Peyer's patch (tissue), 4 donors: ENCODE data around the gene IKBKE.

Source experiments
- CTCF ChIP-seq, 6 experiments: fragments of 450-650 bp in 4 of 6; fragments of 200-600 bp in 2 of 6; sonication (generic) in 1 of 6; IDR thresholded peaks; one replicate each; pipeline ENCODE4 v1.5.1; 2017 to 2019; ENCODE audit warnings: antibody characterized with exemption in 6 of 6, mild to moderate bottlenecking in 3 of 6, moderate library complexity in 1 of 6
- POLR2A ChIP-seq, 2 donors: fragments of 450-650 bp; IDR thresholded peaks; one replicate each; pipeline ENCODE4 v1.5.1; 2017; ENCODE audit warnings: antibody characterized with exemption in 2 of 2, mild to moderate bottlenecking in 2 of 2, moderate library complexity in 2 of 2

GRCh38 chr1:206439205-206439604, 31.1 kb upstream of the IKBKE start:
- TF ChIP-seq POLR2A (IDR thresholded peaks at IDR 0.05) (no peak), CTCF (IDR thresholded peaks at IDR 0.05) (no peak)
